ENCODE results near the gene ZNF227. TPM values are rescaled to one million over a fixed set of nuclear protein-coding genes. Genes with fewer than 3 reads are reported as not detected.

Gene ZNF227
- total RNA-seq, 3 donors from 2014 or later = 8.2 to 33.2 (median 18.7) TPM

DNA sequence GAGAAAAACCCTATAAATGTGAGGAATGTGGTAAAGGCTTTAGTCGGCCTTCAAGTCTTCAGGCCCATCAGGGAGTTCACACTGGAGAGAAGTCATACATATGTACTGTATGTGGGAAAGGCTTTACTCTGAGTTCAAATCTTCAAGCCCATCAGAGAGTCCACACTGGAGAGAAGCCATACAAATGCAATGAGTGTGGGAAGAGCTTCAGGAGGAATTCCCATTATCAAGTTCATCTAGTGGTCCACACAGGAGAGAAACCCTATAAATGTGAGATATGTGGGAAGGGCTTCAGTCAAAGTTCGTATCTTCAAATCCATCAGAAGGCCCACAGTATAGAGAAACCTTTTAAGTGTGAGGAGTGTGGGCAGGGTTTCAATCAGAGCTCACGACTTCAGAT lies 35.7 kb upstream of the ZNF227 start:
- H3K9me3 ChIP-seq = peaks cover 86 to 100% of the 10 kb centered on the region in 2 donors
- TF ChIP-seq POLR2AphosphoS5 (IDR thresholded peaks at IDR 0.05) = no peak
- no peak for TF ChIP-seq POLR2A (IDR thresholded peaks at IDR 0.05)
- TF ChIP-seq, protein P1, sequence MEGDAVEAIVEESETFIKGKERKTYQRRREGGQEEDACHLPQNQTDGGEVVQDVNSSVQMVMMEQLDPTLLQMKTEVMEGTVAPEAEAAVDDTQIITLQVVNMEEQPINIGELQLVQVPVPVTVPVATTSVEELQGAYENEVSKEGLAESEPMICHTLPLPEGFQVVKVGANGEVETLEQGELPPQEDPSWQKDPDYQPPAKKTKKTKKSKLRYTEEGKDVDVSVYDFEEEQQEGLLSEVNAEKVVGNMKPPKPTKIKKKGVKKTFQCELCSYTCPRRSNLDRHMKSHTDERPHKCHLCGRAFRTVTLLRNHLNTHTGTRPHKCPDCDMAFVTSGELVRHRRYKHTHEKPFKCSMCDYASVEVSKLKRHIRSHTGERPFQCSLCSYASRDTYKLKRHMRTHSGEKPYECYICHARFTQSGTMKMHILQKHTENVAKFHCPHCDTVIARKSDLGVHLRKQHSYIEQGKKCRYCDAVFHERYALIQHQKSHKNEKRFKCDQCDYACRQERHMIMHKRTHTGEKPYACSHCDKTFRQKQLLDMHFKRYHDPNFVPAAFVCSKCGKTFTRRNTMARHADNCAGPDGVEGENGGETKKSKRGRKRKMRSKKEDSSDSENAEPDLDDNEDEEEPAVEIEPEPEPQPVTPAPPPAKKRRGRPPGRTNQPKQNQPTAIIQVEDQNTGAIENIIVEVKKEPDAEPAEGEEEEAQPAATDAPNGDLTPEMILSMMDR (IDR thresholded peaks at IDR 0.05) = no peak
- no peak overlapping the region for H3K27ac ChIP-seq
- peaks cover 51% of the 10 kb centered on the region for H3K36me3 ChIP-seq
- no peaks in the 10 kb centered on the region for H3K27me3 ChIP-seq
- no peak for DNase-seq (ENCODE audit: low spot score in 2 of 2)
- no peaks in the 10 kb centered on the region for H3K4me1 ChIP-seq
- intact Hi-C loops (cut with DNase I; ENCODE audit: low total_unique reads) = no loop called here
- no peak overlapping the region for H3K4me3 ChIP-seq

DNA sequence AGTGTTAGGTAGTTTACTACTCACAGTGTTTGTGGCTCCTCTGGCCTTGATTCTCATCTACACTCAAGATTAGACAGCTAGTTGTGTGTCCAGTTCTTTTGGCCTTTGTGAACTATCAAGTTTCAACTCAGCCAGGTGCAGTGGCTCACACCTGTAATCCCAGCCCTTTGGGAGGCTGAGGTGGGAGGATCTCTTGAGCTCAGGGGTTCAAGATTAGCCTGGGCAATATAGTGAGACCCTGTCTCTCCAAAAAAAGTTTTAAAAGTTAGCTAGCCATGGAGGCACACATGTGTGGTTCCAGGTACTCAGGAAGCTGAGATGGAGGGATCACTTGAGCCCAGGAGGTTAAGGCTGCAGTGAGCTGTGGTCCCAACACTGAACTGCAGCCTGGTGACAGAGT lies 31.4 kb upstream of the ZNF227 start:
- Histone ChIP-seq H3K27me3 (no peaks in the 10 kb centered on the region), H3K9me3 (peaks cover 73 to 100% of the 10 kb centered on the region in 2 donors), H3K36me3 (peaks cover 7% of the 10 kb centered on the region), H3K4me1 (no peaks in the 10 kb centered on the region), H3K4me3 (no peak overlapping the region), H3K27ac (no peak overlapping the region)
- intact Hi-C loops (cut with DNase I; ENCODE audit: low total_unique reads) = no loop called here
- DNase-seq (ENCODE audit: low spot score in 2 of 2) = no peak
- TF ChIP-seq POLR2AphosphoS5 (IDR thresholded peaks at IDR 0.05) (no peak), POLR2A (IDR thresholded peaks at IDR 0.05) (no peak)
- TF ChIP-seq, protein P1 (IDR thresholded peaks at IDR 0.05) = no peak

DNA sequence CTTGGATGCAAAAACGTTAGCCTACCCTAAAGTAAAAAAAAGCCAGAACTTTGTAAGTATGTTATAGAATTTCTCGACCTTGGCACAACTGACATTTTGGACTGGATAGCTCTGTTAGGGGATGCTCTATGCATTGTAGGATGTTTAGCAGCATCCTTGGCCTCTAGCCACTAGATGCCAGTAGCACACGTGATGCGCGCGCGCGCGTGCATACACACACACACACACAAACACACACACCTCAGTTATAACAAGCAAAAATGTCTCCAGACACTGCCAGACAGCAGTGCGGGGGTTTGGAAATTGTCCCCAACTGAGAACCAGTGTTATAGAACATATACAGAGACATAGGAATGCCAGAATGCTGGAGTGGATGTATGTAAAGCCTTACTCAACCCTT lies 30.2 kb upstream of the ZNF227 start:
- no peak overlapping the region for H3K4me3 ChIP-seq
- H3K27ac ChIP-seq = no peak overlapping the region
- H3K27me3 ChIP-seq = no peaks in the 10 kb centered on the region
- intact Hi-C loops (cut with DNase I; ENCODE audit: low total_unique reads) = no loop called here
- no peaks in the 10 kb centered on the region for H3K4me1 ChIP-seq
- H3K36me3 ChIP-seq = no peaks in the 10 kb centered on the region
- TF ChIP-seq, protein P1 (IDR thresholded peaks at IDR 0.05) = no peak
- TF ChIP-seq POLR2AphosphoS5 (IDR thresholded peaks at IDR 0.05) (no peak), POLR2A (IDR thresholded peaks at IDR 0.05) (no peak)
- no peak for DNase-seq (ENCODE audit: low spot score in 2 of 2)
- H3K9me3 ChIP-seq = peaks cover 61 to 96% of the 10 kb centered on the region in 2 donors

DNA sequence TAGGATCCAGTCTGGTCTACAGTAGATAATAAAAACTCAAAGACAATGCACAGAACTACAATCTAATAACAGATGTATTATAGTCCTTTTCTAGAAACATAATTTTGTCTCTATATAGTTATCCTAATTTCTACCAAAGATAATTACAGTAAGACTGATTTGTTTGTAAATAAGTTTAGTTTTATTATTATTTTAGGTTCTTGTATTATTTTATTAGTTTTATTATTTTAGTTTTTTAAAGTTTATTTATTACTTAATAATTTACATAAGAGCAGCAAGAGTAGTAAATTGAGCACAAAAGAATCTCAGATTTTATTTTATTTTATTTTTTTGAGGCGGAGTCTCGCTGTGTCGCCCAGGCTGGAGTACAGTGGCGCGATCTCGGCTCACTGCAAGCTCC lies 22.3 kb upstream of the ZNF227 start:
- Histone ChIP-seq H3K27ac (no peak overlapping the region), H3K9me3 (peaks cover 15 to 83% of the 10 kb centered on the region in 2 donors), H3K27me3 (no peaks in the 10 kb centered on the region), H3K4me1 (no peaks in the 10 kb centered on the region), H3K36me3 (no peaks in the 10 kb centered on the region), H3K4me3 (no peak overlapping the region)
- intact Hi-C loops (cut with DNase I; ENCODE audit: low total_unique reads) = no loop called here
- no peak for DNase-seq (ENCODE audit: low spot score in 2 of 2)
- TF ChIP-seq POLR2AphosphoS5 (IDR thresholded peaks at IDR 0.05) (no peak), POLR2A (IDR thresholded peaks at IDR 0.05) (no peak)
- TF ChIP-seq, protein P1 (IDR thresholded peaks at IDR 0.05) = no peak

DNA sequence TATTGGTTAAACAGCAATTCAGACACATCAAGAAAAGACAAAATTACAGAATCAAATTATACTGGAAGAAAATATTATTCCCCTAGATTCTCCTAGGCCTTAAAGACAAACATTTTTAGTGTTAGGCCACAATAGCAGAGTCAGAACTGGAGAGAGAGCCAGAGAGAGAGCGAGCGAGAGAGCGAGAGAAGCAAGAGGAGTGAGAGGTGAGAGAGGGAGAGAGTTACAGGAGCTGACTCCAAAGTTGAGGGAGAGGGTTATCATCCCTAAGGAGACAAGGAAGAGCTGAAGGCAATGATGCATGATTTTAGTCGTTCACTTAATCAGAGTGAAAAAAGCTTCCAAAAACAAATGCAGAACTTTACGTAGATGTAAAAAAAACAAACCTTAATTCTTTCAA lies 20.2 kb upstream of the ZNF227 start:
- H3K27me3 ChIP-seq = no peaks in the 10 kb centered on the region
- no peak overlapping the region for H3K4me3 ChIP-seq
- DNase-seq (ENCODE audit: low spot score in 2 of 2) = no peak
- no peak for TF ChIP-seq POLR2AphosphoS5 (IDR thresholded peaks at IDR 0.05)
- no peak for TF ChIP-seq POLR2A (IDR thresholded peaks at IDR 0.05)
- TF ChIP-seq, protein P1 (IDR thresholded peaks at IDR 0.05) = no peak
- intact Hi-C loops (cut with DNase I; ENCODE audit: low total_unique reads) = no loop called here
- peaks cover 20 to 83% of the 10 kb centered on the region in 2 donors for H3K9me3 ChIP-seq
- H3K4me1 ChIP-seq = no peaks in the 10 kb centered on the region
- no peak overlapping the region for H3K27ac ChIP-seq
- H3K36me3 ChIP-seq = no peaks in the 10 kb centered on the region
